Lower leg skin (tissue), 4 donors: ENCODE data around the gene SNX7. TPM values are rescaled to one million over a fixed set of nuclear protein-coding genes. Genes with fewer than 3 reads are reported as not detected.

Experiments used
- DNase-seq, 2 donors: peaks; one replicate each; pipeline ENCODE4 v3.0.0-alpha.2; 2019; ENCODE audit warnings: low spot score in 2 of 2
- H3K4me3 ChIP-seq: fragments of 200-600 bp; sonication (generic); 2 replicates; pipeline ENCODE4 v1.5.1; 2017; ENCODE audit warnings: mild to moderate bottlenecking, low read depth; ENCODE audit not compliant: poor library complexity, severe bottlenecking
- CTCF ChIP-seq, 3 donors: fragments of 450-650 bp; IDR thresholded peaks; one replicate each; pipeline ENCODE4 v1.5.1; 2016; ENCODE audit warnings: antibody characterized with exemption in 3 of 3, mild to moderate bottlenecking in 3 of 3, moderate library complexity in 2 of 3
- POLR2A ChIP-seq, 2 donors: fragments of 450-650 bp; IDR thresholded peaks; one replicate each; pipeline ENCODE4 v1.6.1; 2016 to 2017; ENCODE audit warnings: antibody characterized with exemption in 2 of 2, mild to moderate bottlenecking in 1 of 2, moderate library complexity in 1 of 2
- whole genome bisulfite sequencing, 2 donors: methylation state at CpG; one replicate each; pipeline ENCODE4 v1.1.5; 2018; 5-methylcytosine and 5-hydroxymethylcytosine counted together
- intact Hi-C: fragments of 100-400 bp; cut with DNase I; formaldehyde crosslinking; loops from one replicate; pipeline ENCODE4 v1.15.0; 2023; ENCODE audit warnings: low total_unique reads
- total RNA-seq, 4 donors: library from RNA; depleted of rRNA; stranded (reverse); fragments of >200 nt; gene quantifications; one replicate each; pipeline ENCODE4 v1.1.0, GENCODE V29; 2016

Gene SNX7
- total RNA-seq, 4 donors from 2014 or later: 6.4 to 20.4 (median 13.5) TPM

- no peak for DNase-seq
- TF ChIP-seq POLR2A (IDR thresholded peaks at IDR 0.05): no peak
- no peak for TF ChIP-seq CTCF (IDR thresholded peaks at IDR 0.05)
- intact Hi-C loops: no loop called here
- 78 to 84% methylated on average over 9 of the region's 9 CpGs for WGBS, 2 donors
- H3K4me3 ChIP-seq: no peak overlapping the region
Measured at GRCh38 chr1:98732985-98733781, 71.7 kb downstream of the SNX7 start.

DNA sequence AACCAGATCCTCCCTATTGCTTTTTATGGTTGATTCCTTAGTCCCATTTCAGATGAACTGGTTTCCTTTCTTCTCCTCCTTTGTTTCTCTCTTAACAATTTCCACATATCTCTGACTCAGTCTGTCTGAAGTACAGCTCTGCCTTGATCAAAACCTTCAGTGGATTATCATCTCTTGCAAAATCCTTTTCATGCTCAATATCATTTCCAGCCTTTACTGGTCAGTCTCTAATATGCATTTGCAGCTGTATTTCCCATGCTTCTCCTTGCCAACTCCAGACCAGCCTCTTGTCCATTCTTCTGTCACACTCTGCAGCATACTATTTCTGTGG lies 72.2 kb downstream of the SNX7 start:
- no peak for DNase-seq
- H3K4me3 ChIP-seq: no peak overlapping the region
- TF ChIP-seq CTCF (IDR thresholded peaks at IDR 0.05): no peak
- TF ChIP-seq POLR2A (IDR thresholded peaks at IDR 0.05): no peak
- intact Hi-C loops: no loop called here

DNA sequence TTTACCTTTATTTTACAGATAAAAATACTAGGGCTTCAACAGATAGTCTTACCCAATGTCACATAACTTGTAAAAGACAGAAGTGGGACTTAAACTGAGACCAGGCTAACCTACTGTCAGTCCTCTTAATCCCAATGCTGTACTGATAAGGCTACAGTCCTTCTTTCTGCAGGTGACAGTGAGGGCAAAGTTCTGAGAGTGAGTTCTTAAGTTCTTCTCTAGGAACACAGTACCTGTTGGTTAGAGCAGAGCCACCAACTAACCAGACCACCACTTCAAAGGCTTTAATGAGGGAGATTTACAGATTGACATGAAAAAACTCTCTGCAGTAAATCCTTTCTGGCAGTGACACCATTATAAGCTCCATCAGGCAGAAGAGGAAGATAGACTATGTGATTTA lies 74.2 kb downstream of the SNX7 start:
- TF ChIP-seq POLR2A (IDR thresholded peaks at IDR 0.05): no peak
- TF ChIP-seq CTCF (IDR thresholded peaks at IDR 0.05): no peak
- no peak for DNase-seq
- intact Hi-C loops: no loop called here
- no peak overlapping the region for H3K4me3 ChIP-seq

DNA sequence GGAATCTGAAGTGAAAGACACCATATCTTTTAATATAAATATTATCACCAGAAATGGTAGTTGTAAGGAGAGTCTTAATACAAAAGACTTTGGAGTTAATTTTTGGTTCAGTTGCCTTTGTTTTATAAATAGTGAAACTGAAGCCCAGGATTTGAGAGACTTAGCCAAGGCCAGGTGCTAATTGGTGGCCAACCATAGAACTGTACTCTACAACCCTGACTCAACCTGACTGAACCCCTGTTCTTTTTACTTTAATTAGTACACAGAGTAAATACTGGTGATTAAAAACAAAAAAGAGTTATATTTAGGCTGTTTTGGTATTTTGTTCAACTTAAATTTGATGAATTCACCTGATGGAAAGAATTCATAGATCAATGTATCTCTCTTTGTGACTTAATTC lies 76.3 kb downstream of the SNX7 start:
- intact Hi-C loops: no loop called here

GRCh38 chr1:98739762-98740161 lies 78.2 kb downstream of the SNX7 start:
- intact Hi-C loops: no loop called here
- H3K4me3 ChIP-seq: no peak overlapping the region
- TF ChIP-seq POLR2A (IDR thresholded peaks at IDR 0.05) (no peak), CTCF (IDR thresholded peaks at IDR 0.05) (no peak)
- 34 to 61% methylated on average over 1 of the region's 1 CpG for WGBS, 2 donors
- DNase-seq: no peak

More for the DNA sequence above, 76.3 kb downstream of the SNX7 start:
- no peak for DNase-seq
- no peak for TF ChIP-seq CTCF (IDR thresholded peaks at IDR 0.05)
- TF ChIP-seq POLR2A (IDR thresholded peaks at IDR 0.05): no peak
- no peak overlapping the region for H3K4me3 ChIP-seq

- intact Hi-C loops: no loop called here
- WGBS, 2 donors: 54 to 62% methylated on average over 1 of the region's 1 CpG
- TF ChIP-seq POLR2A (IDR thresholded peaks at IDR 0.05): no peak
- TF ChIP-seq CTCF (IDR thresholded peaks at IDR 0.05): no peak
- no peak for DNase-seq
- H3K4me3 ChIP-seq: no peak overlapping the region
Measured at GRCh38 chr1:98741164-98741563, 79.6 kb downstream of the SNX7 start.
